IMR-90 (cell line): ENCODE results near the gene ZMIZ1. TPM values are rescaled to one million over a fixed set of nuclear protein-coding genes. Genes with fewer than 3 reads are reported as not detected.
A peak's percentile ranks its signal among the peaks of the same experiment; 100 is the strongest.

Source experiments
- ATAC-seq: fragments of 200-7000 bp; cut with Tn5 transposase; 2 replicates; pipeline ENCODE4 v1.9.1; 2020; ENCODE audit warnings: low read depth, mild to moderate bottlenecking, moderate library complexity
- BruUV-seq: library from RNA; stranded (reverse); fragments of 400-500 nt; replicated peaks from 2 replicates; lab custom pipeline; 2021; lab: Mats Ljungman, UMichigan
- CTCF ChIA-PET: fragments of 300-600 bp; formaldehyde crosslinking; extraction: SDS; loops from one replicate; lab custom pipeline; 2021; ENCODE audit warnings: antibody characterized with exemption; lab: Yijun Ruan, JAX
- POLR2A ChIA-PET: fragments of 300-600 bp; sonication (Branson Sonifier 250); formaldehyde crosslinking; loops from one replicate; lab custom pipeline; 2022; ENCODE audit warnings: antibody characterized with exemption; ENCODE audit not compliant: unreplicated experiment; lab: Charles Lee
- DNase-seq: peaks from one replicate; pipeline ENCODE4 v3.0.0; 2013
- H2AFZ ChIP-seq: replicated peaks from 2 replicates; pipeline ENCODE3; 2013; ENCODE audit warnings: low read length, mild to moderate bottlenecking; ENCODE audit not compliant: poor library complexity
- H2AK5ac ChIP-seq: 2 replicates; pipeline ENCODE4 v1.6.1; 2013; ENCODE audit warnings: low read depth, low read length, inconsistent platforms
- H2AK9ac ChIP-seq: replicated peaks from 2 replicates; pipeline ENCODE3; 2013; ENCODE audit warnings: mild to moderate bottlenecking, low read depth, low read length, moderate library complexity; ENCODE audit not compliant: poor library complexity
- H2BK120ac ChIP-seq: 2 replicates; pipeline ENCODE4 v1.6.1; 2013; ENCODE audit warnings: low read depth, low read length, inconsistent platforms
- H2BK15ac ChIP-seq: 3 replicates; pipeline ENCODE4 v1.6.1; 2013; ENCODE audit warnings: low read depth, low read length, inconsistent platforms
- H2BK20ac ChIP-seq: 2 replicates; pipeline ENCODE4 v1.6.1; 2013; ENCODE audit warnings: low read depth, mild to moderate bottlenecking, inconsistent platforms, low read length, moderate library complexity
- H2BK5ac ChIP-seq: 2 replicates; pipeline ENCODE4 v1.6.1; 2013; ENCODE audit warnings: mild to moderate bottlenecking, low read depth, low read length, inconsistent platforms; ENCODE audit not compliant: poor library complexity, severe bottlenecking
- H3K14ac ChIP-seq: replicated peaks from 2 replicates; pipeline ENCODE4 v1.6.1; 2013; ENCODE audit warnings: low read depth, low read length, inconsistent platforms
- H3K18ac ChIP-seq: 2 replicates; pipeline ENCODE4 v1.6.1; 2013; ENCODE audit warnings: low read depth, low read length, control low read depth
- H3K23ac ChIP-seq: 2 replicates; pipeline ENCODE4 v1.6.1; 2013; ENCODE audit warnings: low read depth, low read length, inconsistent platforms
- H3K27ac ChIP-seq: 2 replicates; pipeline ENCODE4 v1.5.1; 2013; ENCODE audit warnings: mild to moderate bottlenecking, control low read depth, low read length; ENCODE audit not compliant: insufficient read depth
- H3K27me3 ChIP-seq: 2 replicates; pipeline ENCODE4 v1.6.1; 2013; ENCODE audit warnings: low read length; ENCODE audit not compliant: control insufficient read depth, insufficient read depth
- H3K36me3 ChIP-seq: 2 replicates; pipeline ENCODE4 v1.6.1; 2013; ENCODE audit warnings: low read length, mixed read lengths; ENCODE audit not compliant: control insufficient read depth, insufficient read depth
- H3K4ac ChIP-seq: 2 replicates; pipeline ENCODE4 v1.6.1; 2013; ENCODE audit warnings: low read depth, low read length, inconsistent platforms
- H3K4me1 ChIP-seq: 2 replicates; pipeline ENCODE4 v1.6.1; 2013; ENCODE audit warnings: low read length, mixed read lengths; ENCODE audit not compliant: control insufficient read depth, insufficient read depth
- H3K4me2 ChIP-seq: 2 replicates; pipeline ENCODE4 v1.6.1; 2013; ENCODE audit warnings: low read depth, mild to moderate bottlenecking, control low read depth, low read length, moderate library complexity
- H3K4me3 ChIP-seq: 2 replicates; pipeline ENCODE4 v1.5.1; 2013; ENCODE audit warnings: low read depth, mild to moderate bottlenecking, control low read depth, low read length, moderate library complexity; ENCODE audit not compliant: insufficient read depth
- H3K56ac ChIP-seq: 2 replicates; pipeline ENCODE4 v1.6.1; 2013; ENCODE audit warnings: low read length, inconsistent platforms; ENCODE audit not compliant: insufficient read depth; ENCODE audit errors: extremely low read depth
- H3K79me1 ChIP-seq, 2 experiments: 2 replicates each; pipeline ENCODE4 v1.6.1; 2013; ENCODE audit warnings: low read length in 2 of 2, inconsistent platforms in 1 of 2, low read depth in 1 of 2
- H3K9ac ChIP-seq: 2 replicates; pipeline ENCODE4 v1.6.1; 2013; ENCODE audit warnings: low read depth, low read length, control low read depth
- H3K9me1 ChIP-seq: 2 replicates; pipeline ENCODE4 v1.6.1; 2013; ENCODE audit warnings: low read length, inconsistent platforms; ENCODE audit not compliant: insufficient read depth
- H3K9me3 ChIP-seq: 2 replicates; pipeline ENCODE4 v1.6.1; 2013; ENCODE audit warnings: low read length; ENCODE audit not compliant: control insufficient read depth, insufficient read depth
- H4K20me1 ChIP-seq: 2 replicates; pipeline ENCODE4 v1.6.1; 2013; ENCODE audit warnings: low read length, inconsistent platforms; ENCODE audit not compliant: insufficient read depth
- H4K5ac ChIP-seq: 2 replicates; pipeline ENCODE4 v1.6.1; 2013; ENCODE audit warnings: mild to moderate bottlenecking, low read depth, low read length, control low read depth
- H4K8ac ChIP-seq, 2 experiments: 2 replicates each; pipeline ENCODE4 v1.6.1; 2013; ENCODE audit warnings: low read depth in 2 of 2, low read length in 2 of 2, control low read depth in 1 of 2, inconsistent platforms in 1 of 2
- H4K91ac ChIP-seq: 2 replicates; pipeline ENCODE4 v1.6.1; 2013; ENCODE audit warnings: low read depth, low read length, inconsistent platforms; ENCODE audit not compliant: insufficient read depth
- BHLHE40 ChIP-seq: fragments of 150-350 bp; IDR thresholded peaks from 2 replicates; pipeline ENCODE4 v1.6.1; 2016; ENCODE audit warnings: mild to moderate bottlenecking, low read depth, low read length
- CHD1 ChIP-seq: IDR thresholded peaks from 2 replicates; pipeline ENCODE4 v1.6.1; 2012; ENCODE audit warnings: low read depth, low read length, improper control_type of control experiment
- FOS ChIP-seq: fragments of 150-350 bp; IDR thresholded peaks from 2 replicates; pipeline ENCODE4 v1.6.1; 2016; ENCODE audit warnings: low read depth, low read length
- MAFK ChIP-seq: IDR thresholded peaks from 2 replicates; pipeline ENCODE4 v1.6.1; 2012; ENCODE audit warnings: low read depth, low read length, improper control_type of control experiment
- MXI1 ChIP-seq: IDR thresholded peaks from 2 replicates; pipeline ENCODE4 v1.6.1; 2012; ENCODE audit warnings: low read depth, mild to moderate bottlenecking, low read length, moderate library complexity, borderline replicate concordance
- RCOR1 ChIP-seq: IDR thresholded peaks from 2 replicates; pipeline ENCODE4 v1.6.1; 2012; ENCODE audit warnings: mild to moderate bottlenecking, low read length, improper control_type of control experiment; ENCODE audit not compliant: insufficient replicate concordance
- SMC3 ChIP-seq: fragments of 150-350 bp; IDR thresholded peaks from 2 replicates; pipeline ENCODE4 v1.6.1; 2016; ENCODE audit warnings: low read depth, mild to moderate bottlenecking, antibody characterized with exemption, low read length, moderate library complexity
- WGBS, 2 experiments: methylation state at CpG; one replicate each; pipeline versions ENCODE4 v1.1.5 to v1.1.7; 2013; ENCODE audit warnings: missing lambda C conversion rate in 2 of 2; ENCODE audit not compliant: insufficient read length in 1 of 2; ENCODE audit errors: extremely low coverage in 2 of 2; 5-methylcytosine and 5-hydroxymethylcytosine counted together
- dilution Hi-C: fragments of 300-500 bp; cut with HindIII; formaldehyde crosslinking; loops from one replicate; pipeline ENCODE4 v1.14.3; 2018; ENCODE audit warnings: low sequenced_read_pairs; ENCODE audit not compliant: unreplicated experiment
- in situ Hi-C: fragments of 300-500 bp; cut with MboI; formaldehyde crosslinking; loops from 3 replicates; pipeline ENCODE4 v1.14.3; 2019; ENCODE audit warnings: low sequenced_read_pairs, inconsistent platforms, mixed read lengths
- intact Hi-C: fragments of 100-400 bp; cut with micrococcal nuclease; formaldehyde crosslinking; loops from 2 replicates; pipeline ENCODE4 v1.10.0; 2022
- polyA plus RNA-seq, 3 experiments: library from polyadenylated mRNA; depleted of rRNA; stranded (reverse); fragments of >200 nt; gene quantifications; 2 replicates each; pipeline ENCODE4 v1.2.3, GENCODE V29; 2012; ENCODE audit warnings: low replicate concordance in 1 of 3
- total RNA-seq: library from RNA; depleted of rRNA; stranded (reverse); fragments of >200 nt; gene quantifications from 2 replicates; pipeline ENCODE4 v1.2.3, GENCODE V29; 2012
- TF ChIP-seq, protein P1 (sequence below): fragments of 150-350 bp; IDR thresholded peaks from 2 replicates; pipeline ENCODE4 v1.6.1; 2017; ENCODE audit warnings: mild to moderate bottlenecking, antibody characterized with exemption, low read length, low read depth

The ZMIZ1 gene
- total and polyA plus RNA-seq, 2 of the 4 experiments (the other 2 are of a cell fraction) = 6.6 to 48.7 TPM

DNA sequence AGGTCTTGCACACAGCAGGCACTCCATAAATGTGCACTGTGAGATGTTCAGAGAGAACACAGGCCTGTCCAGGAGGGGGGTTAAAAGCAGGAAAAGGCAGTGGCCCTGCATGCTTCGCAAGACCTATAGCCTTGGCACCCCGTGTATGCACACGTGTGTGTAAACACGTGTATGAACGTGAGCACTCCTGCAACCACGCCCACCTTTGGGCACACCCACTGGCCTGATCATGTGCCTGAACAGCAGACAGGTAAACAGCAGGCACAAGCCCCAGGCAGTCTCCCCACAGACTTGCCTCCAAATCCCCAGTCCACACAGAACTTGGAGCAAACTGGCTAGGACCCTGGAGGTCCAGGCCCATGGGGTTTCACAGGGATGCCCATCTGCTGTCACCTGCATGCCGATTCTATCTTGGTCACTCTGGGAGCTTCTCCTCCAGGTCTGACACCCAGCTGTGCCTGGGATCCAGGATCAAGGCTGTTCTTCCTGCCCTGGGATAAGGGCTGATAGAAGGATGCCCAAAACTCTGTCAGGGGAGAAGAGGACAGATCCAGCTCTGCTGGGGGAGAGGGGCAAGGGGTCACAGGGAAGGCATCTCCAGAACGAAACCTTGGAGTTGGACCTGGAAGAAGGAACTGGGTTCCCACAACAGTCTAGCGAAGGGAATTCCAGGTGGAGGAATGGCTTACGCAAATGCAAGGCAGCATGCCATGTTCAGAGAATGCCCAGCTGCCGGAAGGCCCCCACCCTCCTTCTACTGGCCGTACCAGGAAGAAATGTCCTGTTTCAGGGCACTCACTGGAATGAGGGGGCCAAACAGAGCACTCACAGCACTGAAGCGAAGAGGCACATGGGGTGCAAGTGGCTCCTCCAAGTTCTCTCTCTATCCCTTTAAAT, 14.3 kb upstream of the ZMIZ1 start:
- dilution Hi-C loops = no loop called here

More for the DNA sequence above, 14.3 kb upstream of the ZMIZ1 start:
- H3K9ac ChIP-seq = no peak overlapping the region
- H4K5ac ChIP-seq = no peak overlapping the region
- DNase-seq (no peak), ATAC-seq (no peak)
- TF ChIP-seq RCOR1 = no peak
- no peak for TF ChIP-seq FOS
- no peak for TF ChIP-seq MAFK
- TF ChIP-seq SMC3 = no peak
- TF ChIP-seq BHLHE40 = no peak
- no peak for TF ChIP-seq MXI1
- TF ChIP-seq, protein P1, sequence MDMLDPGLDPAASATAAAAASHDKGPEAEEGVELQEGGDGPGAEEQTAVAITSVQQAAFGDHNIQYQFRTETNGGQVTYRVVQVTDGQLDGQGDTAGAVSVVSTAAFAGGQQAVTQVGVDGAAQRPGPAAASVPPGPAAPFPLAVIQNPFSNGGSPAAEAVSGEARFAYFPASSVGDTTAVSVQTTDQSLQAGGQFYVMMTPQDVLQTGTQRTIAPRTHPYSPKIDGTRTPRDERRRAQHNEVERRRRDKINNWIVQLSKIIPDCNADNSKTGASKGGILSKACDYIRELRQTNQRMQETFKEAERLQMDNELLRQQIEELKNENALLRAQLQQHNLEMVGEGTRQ = no peak
- no peak for TF ChIP-seq CHD1
- peaks cover 2% of the 10 kb centered on the region; the same call in 1 of the 2 replicates for H3K4me1 ChIP-seq
- BruUV-seq = no TSS peak
- no peak overlapping the region for H2BK120ac ChIP-seq
- H2AK5ac ChIP-seq = no peak overlapping the region
- 93% methylated on average over 7 of the region's 13 CpGs; no CpG with 5 or more reads in 1 of the 2 experiments for WGBS, 2 experiments
- ChIA-PET CTCF (no interaction called here), POLR2A (no interaction called here)
- H3K18ac ChIP-seq = no peak overlapping the region
- no peak overlapping the region for H4K8ac ChIP-seq
- no peaks in the 10 kb centered on the region for H4K20me1 ChIP-seq
- H2BK5ac ChIP-seq = no peak overlapping the region
- H3K56ac ChIP-seq = no peak overlapping the region
- no peaks in the 10 kb centered on the region for H3K36me3 ChIP-seq
- no peak overlapping the region for H2BK15ac ChIP-seq
- H3K79me1 ChIP-seq = no peaks in the 10 kb centered on the region
- no peak overlapping the region for H3K4ac ChIP-seq
- H2AFZ ChIP-seq = peak overlapping the region; percentile 6
- peak overlapping the region; percentile 75 for H2AK9ac ChIP-seq
- H4K91ac ChIP-seq = no peak overlapping the region
- intact Hi-C loops (no loop called here), in situ Hi-C loops (no loop called here)
- H3K27ac ChIP-seq = no peak overlapping the region
- H3K4me3 ChIP-seq = no peak overlapping the region
- H3K9me1 ChIP-seq = 0 out of 2 replicates have a peak, but pooled peaks cover 5% of the 10 kb centered on the region
- no peak overlapping the region for H2BK20ac ChIP-seq
- H3K4me2 ChIP-seq = no peak overlapping the region
- H3K27me3 ChIP-seq = peaks cover 9% of the 10 kb centered on the region; the same call in 1 of the 2 replicates
- H3K23ac ChIP-seq = no peak overlapping the region
- H3K9me3 ChIP-seq = no peaks in the 10 kb centered on the region
- no peak overlapping the region for H3K14ac ChIP-seq
